KMS-11 (cell line): ENCODE results near the gene NUP210L.
A peak's percentile ranks its signal among the peaks of the same experiment; 100 is the strongest.

ENCODE experiments used
- H2AFZ ChIP-seq: fragments of 200-600 bp; sonication (generic); 2 replicates; pipeline ENCODE4 v1.6.1; 2016; ENCODE audit warnings: antibody characterized with exemption, mixed run types, low read depth
- H3K27ac ChIP-seq: fragments of 200-600 bp; sonication (generic); 2 replicates; pipeline ENCODE4 v1.6.1; 2016; ENCODE audit warnings: mild to moderate bottlenecking, mixed run types
- H3K27me3 ChIP-seq: fragments of 200-600 bp; sonication (generic); 2 replicates; pipeline ENCODE4 v1.6.1; 2017; ENCODE audit warnings: mild to moderate bottlenecking, low read depth, mixed run types, moderate library complexity; ENCODE audit not compliant: insufficient read depth
- H3K36me3 ChIP-seq: fragments of 200-600 bp; sonication (generic); 2 replicates; pipeline ENCODE4 v1.6.1; 2017; ENCODE audit warnings: mild to moderate bottlenecking, mixed run types; ENCODE audit not compliant: insufficient read depth
- H3K4me1 ChIP-seq: fragments of 200-600 bp; sonication (generic); 2 replicates; pipeline ENCODE4 v1.6.1; 2016; ENCODE audit warnings: mild to moderate bottlenecking, low read depth, mixed run types; ENCODE audit not compliant: poor library complexity, severe bottlenecking
- H3K4me2 ChIP-seq: fragments of 200-600 bp; sonication (generic); 2 replicates; pipeline ENCODE4 v1.7.0; 2016; ENCODE audit warnings: mild to moderate bottlenecking, mixed run types
- H3K4me3 ChIP-seq: fragments of 200-600 bp; sonication (generic); IDR thresholded peaks from 2 replicates; pipeline ENCODE4 v1.6.1; 2017; ENCODE audit warnings: low read depth, low read length, mixed read lengths; ENCODE audit not compliant: insufficient read depth
- H3K79me2 ChIP-seq: fragments of 200-600 bp; sonication (generic); 2 replicates; pipeline ENCODE4 v1.6.1; 2016; ENCODE audit warnings: low read depth, mixed run types; ENCODE audit not compliant: insufficient read depth
- H3K9ac ChIP-seq: fragments of 200-600 bp; sonication (generic); 2 replicates; pipeline ENCODE4 v1.6.1; 2016; ENCODE audit warnings: mild to moderate bottlenecking, mixed run types
- H4K20me1 ChIP-seq: fragments of 200-600 bp; sonication (generic); 2 replicates; pipeline ENCODE4 v1.6.1; 2016; ENCODE audit warnings: mild to moderate bottlenecking, mixed run types; ENCODE audit not compliant: insufficient read depth
- CTCF ChIP-seq: fragments of 200-600 bp; sonication (generic); conservative IDR thresholded peaks from 2 replicates; pipeline ENCODE4 v1.6.1; 2017; ENCODE audit warnings: low read depth, mild to moderate bottlenecking, antibody characterized with exemption, low read length, moderate library complexity, mixed read lengths

The NUP210L gene

GRCh38 chr1:154154534-154155191 lies at the start of gene NUP210L:
TSS of gene NUP210L (minus strand) at chr1:154155073.
- Histone ChIP-seq H3K79me2 (no peaks in the 10 kb centered on the region; the same call in 1 of the 2 replicates), H3K36me3 (peaks cover 20% of the 10 kb centered on the region; the same call in 1 of the 2 replicates), H3K4me2 (no peak within 1 kb of the TSS), H3K27ac (no peak within 1 kb of the TSS), H3K4me1 (peaks cover 34% of the 10 kb centered on the region), H3K27me3 (no peaks in the 10 kb centered on the region), H4K20me1 (0 out of 2 replicates have a peak, but pooled peaks cover 9% of the 10 kb centered on the region), H3K4me3 (no peak within 1 kb of the TSS), H2AFZ (no peak within 1 kb of the TSS), H3K9ac (no peak within 1 kb of the TSS)
- TF ChIP-seq CTCF, result no peak

- no peak; the same call in 1 of the 2 replicates for TF ChIP-seq CTCF
- H3K36me3 ChIP-seq, result no peaks in the 10 kb centered on the region
- peaks cover 32% of the 10 kb centered on the region for H3K4me1 ChIP-seq
- no peak overlapping the region for H3K4me3 ChIP-seq
- no peaks in the 10 kb centered on the region for H4K20me1 ChIP-seq
- H3K27me3 ChIP-seq, result peaks cover under 1% of the 10 kb centered on the region; the same call in 1 of the 2 replicates
- H3K9ac ChIP-seq, result no peak overlapping the region
- no peaks in the 10 kb centered on the region for H3K79me2 ChIP-seq
- peak overlapping the region; percentile 35 for H2AFZ ChIP-seq
- peak overlapping the region; percentile 0; the same call in 1 of the 2 replicates for H3K27ac ChIP-seq
- H3K4me2 ChIP-seq, result peak overlapping the region; percentile 40
These were observed 44.6 kb upstream of the NUP210L start for GRCh38 chr1:154199563-154199879.

GRCh38 chr1:154198756-154199562 lies 44.1 kb upstream of the NUP210L start:
- no peaks in the 10 kb centered on the region for H3K79me2 ChIP-seq
- H3K9ac ChIP-seq, result no peak overlapping the region
- H2AFZ ChIP-seq, result peak overlapping the region; percentile 35
- peak overlapping the region; percentile 0; the same call in 1 of the 2 replicates for H3K27ac ChIP-seq
- H3K36me3 ChIP-seq, result no peaks in the 10 kb centered on the region
- H3K4me1 ChIP-seq, result peaks cover 37% of the 10 kb centered on the region
- peak; percentile 99 for TF ChIP-seq CTCF
- H4K20me1 ChIP-seq, result no peaks in the 10 kb centered on the region
- H3K4me3 ChIP-seq, result no peak overlapping the region
- H3K27me3 ChIP-seq, result peaks cover 6% of the 10 kb centered on the region; the same call in 1 of the 2 replicates
- H3K4me2 ChIP-seq, result peak overlapping the region; percentile 40

- no peak overlapping the region for H3K9ac ChIP-seq
- H3K79me2 ChIP-seq, result no peaks in the 10 kb centered on the region
- H2AFZ ChIP-seq, result peak overlapping the region; percentile 10; the same call in 1 of the 2 replicates
- H3K36me3 ChIP-seq, result no peaks in the 10 kb centered on the region
- no peak for TF ChIP-seq CTCF
- no peaks in the 10 kb centered on the region for H4K20me1 ChIP-seq
- H3K4me2 ChIP-seq, result no peak overlapping the region; the same call in 1 of the 2 replicates
- peaks cover 10% of the 10 kb centered on the region for H3K4me1 ChIP-seq
- H3K4me3 ChIP-seq, result no peak overlapping the region
- no peak overlapping the region for H3K27ac ChIP-seq
- H3K27me3 ChIP-seq, result peaks cover 28% of the 10 kb centered on the region
These were observed 38.9 kb upstream of the NUP210L start for GRCh38 chr1:154193821-154194220.
